ENCODE data around the gene STXBP3.

DNA sequence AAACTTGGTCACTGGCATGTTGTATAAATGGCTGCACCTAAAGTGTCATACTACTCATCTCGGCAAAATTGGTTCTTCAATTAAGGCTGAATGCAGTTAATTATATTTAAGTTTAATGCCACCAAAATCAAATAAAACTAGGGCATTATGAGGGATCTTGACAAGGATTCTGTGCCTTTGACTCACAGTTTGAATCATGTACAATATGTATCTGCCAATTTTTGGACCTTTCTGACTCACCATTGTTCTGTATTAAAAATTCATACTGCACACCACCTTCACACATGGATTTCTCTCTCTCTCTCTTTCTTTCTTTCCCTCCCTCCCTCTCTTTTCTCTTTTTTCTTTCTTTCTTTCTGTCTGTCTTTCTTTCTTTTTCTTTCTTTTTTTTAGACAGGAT is 14.1 kb upstream of the STXBP3 start:
- TF ChIP-seq, protein P1, sequence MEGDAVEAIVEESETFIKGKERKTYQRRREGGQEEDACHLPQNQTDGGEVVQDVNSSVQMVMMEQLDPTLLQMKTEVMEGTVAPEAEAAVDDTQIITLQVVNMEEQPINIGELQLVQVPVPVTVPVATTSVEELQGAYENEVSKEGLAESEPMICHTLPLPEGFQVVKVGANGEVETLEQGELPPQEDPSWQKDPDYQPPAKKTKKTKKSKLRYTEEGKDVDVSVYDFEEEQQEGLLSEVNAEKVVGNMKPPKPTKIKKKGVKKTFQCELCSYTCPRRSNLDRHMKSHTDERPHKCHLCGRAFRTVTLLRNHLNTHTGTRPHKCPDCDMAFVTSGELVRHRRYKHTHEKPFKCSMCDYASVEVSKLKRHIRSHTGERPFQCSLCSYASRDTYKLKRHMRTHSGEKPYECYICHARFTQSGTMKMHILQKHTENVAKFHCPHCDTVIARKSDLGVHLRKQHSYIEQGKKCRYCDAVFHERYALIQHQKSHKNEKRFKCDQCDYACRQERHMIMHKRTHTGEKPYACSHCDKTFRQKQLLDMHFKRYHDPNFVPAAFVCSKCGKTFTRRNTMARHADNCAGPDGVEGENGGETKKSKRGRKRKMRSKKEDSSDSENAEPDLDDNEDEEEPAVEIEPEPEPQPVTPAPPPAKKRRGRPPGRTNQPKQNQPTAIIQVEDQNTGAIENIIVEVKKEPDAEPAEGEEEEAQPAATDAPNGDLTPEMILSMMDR (IDR thresholded peaks at IDR 0.05; ENCODE audit: poor library complexity), result no peak
- TF ChIP-seq EZH2 (IDR thresholded peaks at IDR 0.05; ENCODE audit: borderline replicate concordance), result no peak

All from hepatocyte (in vitro differentiated cells).